ENCODE results near the gene PPP2R2C.

Gene PPP2R2C

GRCh38 chr4:6271206-6271605 lies 201.2 kb downstream of the PPP2R2C start:
- Histone ChIP-seq H3K36me3 (ENCODE audit: insufficient read depth, low read length) (no peaks in the 10 kb centered on the region), H3K27me3 (ENCODE audit: insufficient read depth, low read length) (peaks cover 26% of the 10 kb centered on the region), H2AFZ (ENCODE audit: low read length, unreplicated experiment) (no peak overlapping the region), H3K4me1 (ENCODE audit: control insufficient read depth, insufficient read depth, low read length, unreplicated experiment) (peaks cover 18% of the 10 kb centered on the region), H3K79me2 (ENCODE audit: control insufficient read depth, insufficient read depth, low read length, unreplicated experiment) (no peaks in the 10 kb centered on the region), H3K4me3 (ENCODE audit: low read depth, low read length) (no peak overlapping the region), H3K27ac (ENCODE audit: low read depth, low read length) (no peak overlapping the region)

DNA sequence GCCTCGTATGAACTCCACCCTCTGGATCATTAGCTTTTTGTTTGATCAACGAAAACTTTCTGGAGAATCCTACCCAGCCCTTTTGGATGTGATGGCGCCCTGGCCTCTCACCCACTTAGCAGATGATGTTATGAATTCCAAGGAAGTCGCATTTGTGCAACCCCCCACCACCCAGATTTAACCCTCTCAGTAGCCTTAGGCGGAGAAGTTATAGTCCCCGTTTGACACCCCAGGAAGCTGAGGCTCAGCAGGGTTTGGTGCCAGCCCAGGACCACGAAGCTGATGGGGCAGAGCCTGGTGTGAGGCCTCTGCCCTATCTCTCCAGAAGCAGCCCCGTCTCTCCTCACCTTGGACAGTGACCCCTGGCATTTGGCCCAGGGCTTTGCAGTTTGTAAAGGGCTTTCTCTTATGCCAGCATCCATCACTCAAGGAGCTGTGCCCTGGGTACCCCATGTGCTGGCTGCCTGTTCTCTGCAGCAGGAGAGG lies 201.7 kb downstream of the PPP2R2C start:
- H2AFZ ChIP-seq (ENCODE audit: low read length, unreplicated experiment) = no peak overlapping the region
- no peaks in the 10 kb centered on the region for H3K36me3 ChIP-seq (ENCODE audit: insufficient read depth, low read length)
- H3K4me1 ChIP-seq (ENCODE audit: control insufficient read depth, insufficient read depth, low read length, unreplicated experiment) = peaks cover 18% of the 10 kb centered on the region
- no peak overlapping the region for H3K27ac ChIP-seq (ENCODE audit: low read depth, low read length)
- H3K79me2 ChIP-seq (ENCODE audit: control insufficient read depth, insufficient read depth, low read length, unreplicated experiment) = no peaks in the 10 kb centered on the region
- peaks cover 28% of the 10 kb centered on the region for H3K27me3 ChIP-seq (ENCODE audit: insufficient read depth, low read length)
- H3K4me3 ChIP-seq (ENCODE audit: low read depth, low read length) = peak overlapping the region; percentile 94
